PFSK-1 (cell line): Measurements from ENCODE around the gene MAPK1IP1L.

ENCODE experiments used
- POLR2AphosphoS5 ChIP-seq: IDR thresholded peaks from 2 replicates; pipeline ENCODE4 v1.6.1; 2012; ENCODE audit warnings: low read depth, mild to moderate bottlenecking, control low read depth, low read length, moderate library complexity
- TAF1 ChIP-seq: IDR thresholded peaks from 2 replicates; pipeline ENCODE4 v1.6.1; 2012; ENCODE audit warnings: low read length, control low read depth, borderline replicate concordance; ENCODE audit not compliant: insufficient read depth
- TF ChIP-seq, protein P1 (sequence below), 2 experiments: IDR thresholded peaks; 2 replicates each; pipeline versions ENCODE4 v1.6.1 to v1.8.0; 2011 to 2012; ENCODE audit warnings: low read depth in 2 of 2, low read length in 2 of 2, control low read depth in 1 of 2, inconsistent platforms in 1 of 2, mild to moderate bottlenecking in 1 of 2, moderate library complexity in 1 of 2; ENCODE audit not compliant: insufficient read depth in 1 of 2

DNA sequence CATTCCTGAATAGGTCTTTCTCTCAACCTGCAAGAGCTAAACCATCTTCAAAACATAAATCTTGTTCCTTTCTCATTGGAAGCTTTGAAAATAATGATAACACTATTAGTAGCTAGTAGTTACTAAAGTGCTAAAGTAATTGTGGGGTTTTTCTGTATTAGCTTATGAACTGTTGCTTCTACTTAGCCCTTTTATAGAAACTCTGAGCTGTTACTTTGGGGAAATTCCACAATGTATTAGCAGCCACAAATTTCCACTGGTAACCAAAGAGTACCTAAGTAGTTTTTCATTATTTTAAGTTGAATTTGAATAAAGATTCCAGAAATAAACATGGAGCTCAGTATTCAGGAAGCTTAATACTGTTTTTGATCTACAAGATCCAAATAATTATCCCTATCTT, 6.4 kb upstream of the MAPK1IP1L start:
- TF ChIP-seq, protein P1, sequence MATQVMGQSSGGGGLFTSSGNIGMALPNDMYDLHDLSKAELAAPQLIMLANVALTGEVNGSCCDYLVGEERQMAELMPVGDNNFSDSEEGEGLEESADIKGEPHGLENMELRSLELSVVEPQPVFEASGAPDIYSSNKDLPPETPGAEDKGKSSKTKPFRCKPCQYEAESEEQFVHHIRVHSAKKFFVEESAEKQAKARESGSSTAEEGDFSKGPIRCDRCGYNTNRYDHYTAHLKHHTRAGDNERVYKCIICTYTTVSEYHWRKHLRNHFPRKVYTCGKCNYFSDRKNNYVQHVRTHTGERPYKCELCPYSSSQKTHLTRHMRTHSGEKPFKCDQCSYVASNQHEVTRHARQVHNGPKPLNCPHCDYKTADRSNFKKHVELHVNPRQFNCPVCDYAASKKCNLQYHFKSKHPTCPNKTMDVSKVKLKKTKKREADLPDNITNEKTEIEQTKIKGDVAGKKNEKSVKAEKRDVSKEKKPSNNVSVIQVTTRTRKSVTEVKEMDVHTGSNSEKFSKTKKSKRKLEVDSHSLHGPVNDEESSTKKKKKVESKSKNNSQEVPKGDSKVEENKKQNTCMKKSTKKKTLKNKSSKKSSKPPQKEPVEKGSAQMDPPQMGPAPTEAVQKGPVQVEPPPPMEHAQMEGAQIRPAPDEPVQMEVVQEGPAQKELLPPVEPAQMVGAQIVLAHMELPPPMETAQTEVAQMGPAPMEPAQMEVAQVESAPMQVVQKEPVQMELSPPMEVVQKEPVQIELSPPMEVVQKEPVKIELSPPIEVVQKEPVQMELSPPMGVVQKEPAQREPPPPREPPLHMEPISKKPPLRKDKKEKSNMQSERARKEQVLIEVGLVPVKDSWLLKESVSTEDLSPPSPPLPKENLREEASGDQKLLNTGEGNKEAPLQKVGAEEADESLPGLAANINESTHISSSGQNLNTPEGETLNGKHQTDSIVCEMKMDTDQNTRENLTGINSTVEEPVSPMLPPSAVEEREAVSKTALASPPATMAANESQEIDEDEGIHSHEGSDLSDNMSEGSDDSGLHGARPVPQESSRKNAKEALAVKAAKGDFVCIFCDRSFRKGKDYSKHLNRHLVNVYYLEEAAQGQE (IDR thresholded peaks at IDR 0.05; ENCODE audit: insufficient read depth in 1 of 2, low read depth in 2 of 2, low read length in 2 of 2), result no peak
- TF ChIP-seq TAF1 (no peak), POLR2AphosphoS5 (no peak)
